ENCODE measurements around the gene TMEM131L.

The TMEM131L gene

GRCh38 chr4:153433754-153434105 is 32.4 kb upstream of the TMEM131L start:
- Histone ChIP-seq H3F3A (ENCODE audit: low read depth) (no peaks in the 10 kb centered on the region), H3K4me1 (ENCODE audit: insufficient read depth, low read length, poor library complexity, severe bottlenecking) (peaks cover 52% of the 10 kb centered on the region), H2AFZ (ENCODE audit: low read length) (0 out of 2 replicates have a peak overlapping the region, but pooled peaks have one; percentile 44), H3K36me3 (ENCODE audit: insufficient read depth, low read length) (no peaks in the 10 kb centered on the region), H3K79me2 (ENCODE audit: insufficient read depth, low read length) (peaks cover 12% of the 10 kb centered on the region; the same call in 1 of the 2 replicates), H3K9ac (ENCODE audit: low read depth, low read length, poor library complexity, severe bottlenecking) (peak overlapping the region; percentile 58), H3K4me2 (ENCODE audit: low read depth, low read length, poor library complexity, severe bottlenecking) (peak overlapping the region; percentile 61), H3K9me2 (replicated peaks; ENCODE audit: low read depth, low read length) (no peaks in the 10 kb centered on the region), H3K27me3 (ENCODE audit: insufficient read depth, low read length, poor library complexity, severe bottlenecking) (no peaks in the 10 kb centered on the region), H4K20me1 (ENCODE audit: insufficient read depth, low read length, poor library complexity, severe bottlenecking) (no peaks in the 10 kb centered on the region), H3K4me3 (ENCODE audit: low read length, poor library complexity, severe bottlenecking) (peak overlapping the region; percentile 15), H3K9me3 (ENCODE audit: insufficient read depth, low read depth, low read length) (no peaks in the 10 kb centered on the region)
- TF ChIP-seq CTCF (conservative IDR thresholded peaks at IDR 0.05; ENCODE audit: low read length) (no peak), EZH2phosphoT487 (IDR thresholded peaks at IDR 0.05; ENCODE audit: borderline replicate concordance) (no peak)

GRCh38 chr4:153434190-153434589 is 32.0 kb upstream of the TMEM131L start:
- Histone ChIP-seq H3K4me1 (ENCODE audit: insufficient read depth, low read length, poor library complexity, severe bottlenecking) (peaks cover 50% of the 10 kb centered on the region), H3K79me2 (ENCODE audit: insufficient read depth, low read length) (peaks cover 12% of the 10 kb centered on the region; the same call in 1 of the 2 replicates), H2AFZ (ENCODE audit: low read length) (no peak overlapping the region), H3K27me3 (ENCODE audit: insufficient read depth, low read length, poor library complexity, severe bottlenecking) (no peaks in the 10 kb centered on the region), H3K9me2 (replicated peaks; ENCODE audit: low read depth, low read length) (no peaks in the 10 kb centered on the region), H3K4me2 (ENCODE audit: low read depth, low read length, poor library complexity, severe bottlenecking) (peak overlapping the region; percentile 61), H3K9me3 (ENCODE audit: insufficient read depth, low read depth, low read length) (no peaks in the 10 kb centered on the region), H3F3A (ENCODE audit: low read depth) (no peaks in the 10 kb centered on the region), H4K20me1 (ENCODE audit: insufficient read depth, low read length, poor library complexity, severe bottlenecking) (no peaks in the 10 kb centered on the region), H3K9ac (ENCODE audit: low read depth, low read length, poor library complexity, severe bottlenecking) (peak overlapping the region; percentile 58), H3K36me3 (ENCODE audit: insufficient read depth, low read length) (no peaks in the 10 kb centered on the region), H3K4me3 (ENCODE audit: low read length, poor library complexity, severe bottlenecking) (no peak overlapping the region)
- no peak for TF ChIP-seq CTCF (conservative IDR thresholded peaks at IDR 0.05; ENCODE audit: low read length)
- TF ChIP-seq EZH2phosphoT487 (IDR thresholded peaks at IDR 0.05; ENCODE audit: borderline replicate concordance): no peak

DNA sequence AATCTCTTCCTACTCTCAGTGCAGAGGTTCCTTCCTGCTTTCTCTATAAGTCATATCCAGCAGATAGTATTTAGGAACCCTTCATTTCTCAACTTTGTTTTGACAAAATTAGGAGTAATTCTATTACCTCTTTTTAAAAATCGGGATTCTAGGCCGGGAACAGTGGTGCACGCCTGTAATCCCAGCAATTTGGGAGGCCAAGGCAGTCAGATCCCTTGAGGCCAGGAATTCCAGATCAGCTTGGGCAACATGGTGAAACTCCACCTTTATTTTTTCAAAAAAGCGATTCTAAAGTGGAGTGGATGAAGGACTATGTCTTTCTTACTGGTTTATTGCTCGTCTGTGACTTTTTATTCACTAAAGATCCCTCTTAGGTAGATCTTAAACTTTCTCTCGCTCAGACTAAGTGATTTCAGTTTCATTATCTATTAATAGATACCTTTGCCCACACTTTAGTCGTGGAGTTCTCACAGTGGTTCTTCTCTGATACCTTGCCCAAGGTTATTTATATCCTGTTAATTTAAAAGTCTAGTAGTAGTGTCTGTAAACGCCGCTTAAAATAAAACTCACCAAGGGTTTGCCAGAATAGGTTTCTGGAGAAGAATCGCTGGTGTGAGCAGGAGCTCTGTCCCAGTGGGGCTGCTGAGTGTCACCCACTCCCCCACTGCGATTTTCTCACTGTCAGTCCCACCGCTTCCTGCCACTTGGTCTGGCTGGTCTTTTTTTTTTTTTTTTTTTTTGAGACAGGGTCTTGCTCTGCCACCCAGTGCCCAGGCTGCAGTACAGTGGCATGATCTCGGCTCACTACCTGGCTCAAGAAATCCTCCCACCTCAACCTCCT is 27.0 kb upstream of the TMEM131L start:
- Histone ChIP-seq H4K20me1 (ENCODE audit: insufficient read depth, low read length, poor library complexity, severe bottlenecking) (no peaks in the 10 kb centered on the region), H3K4me2 (ENCODE audit: low read depth, low read length, poor library complexity, severe bottlenecking) (peak overlapping the region; percentile 99), H3K79me2 (ENCODE audit: insufficient read depth, low read length) (peaks cover 6% of the 10 kb centered on the region; the same call in 1 of the 2 replicates), H3K9me3 (ENCODE audit: insufficient read depth, low read depth, low read length) (no peaks in the 10 kb centered on the region), H3K4me3 (ENCODE audit: low read length, poor library complexity, severe bottlenecking) (peak overlapping the region; percentile 86), H2AFZ (ENCODE audit: low read length) (peak overlapping the region; percentile 91), H3K9me2 (replicated peaks; ENCODE audit: low read depth, low read length) (no peaks in the 10 kb centered on the region), H3K27me3 (ENCODE audit: insufficient read depth, low read length, poor library complexity, severe bottlenecking) (no peaks in the 10 kb centered on the region), H3K9ac (ENCODE audit: low read depth, low read length, poor library complexity, severe bottlenecking) (peak overlapping the region; percentile 91), H3F3A (ENCODE audit: low read depth) (no peaks in the 10 kb centered on the region), H3K36me3 (ENCODE audit: insufficient read depth, low read length) (no peaks in the 10 kb centered on the region), H3K4me1 (ENCODE audit: insufficient read depth, low read length, poor library complexity, severe bottlenecking) (peaks cover 26% of the 10 kb centered on the region)
- TF ChIP-seq EZH2phosphoT487 (IDR thresholded peaks at IDR 0.05; ENCODE audit: borderline replicate concordance) (no peak), CTCF (conservative IDR thresholded peaks at IDR 0.05; ENCODE audit: low read length) (peak; percentile 38; the same call in 1 of the 2 replicates)
